HEK293 (cell line): ENCODE data around the gene THAP5.
A peak's percentile ranks its signal among the peaks of the same experiment; 100 is the strongest.

ENCODE experiments used
- CTCF ChIA-PET: fragments of 350-600 bp; formaldehyde crosslinking; extraction: SDS; loops from one replicate; lab custom pipeline; 2021; ENCODE audit warnings: antibody characterized with exemption; lab: Yijun Ruan, JAX
- POLR2A ChIA-PET: fragments of 300-600 bp; formaldehyde crosslinking; extraction: SDS; loops from one replicate; lab custom pipeline; 2020; ENCODE audit warnings: antibody characterized with exemption, inconsistent platforms; lab: Yijun Ruan, JAX
- H3K27ac ChIP-seq: fragments of 200-500 bp; sonication (Bioruptor generic); 2 replicates; pipeline ENCODE4 v1.5.1; 2014; ENCODE audit warnings: low read depth, low read length, control low read depth, inconsistent platforms; ENCODE audit errors: extremely low read depth
- H3K36me3 ChIP-seq, 2 experiments: fragments of 200-500 bp in 1 of 2; sonication (Bioruptor generic) in 1 of 2; 1 replicate in 1 of 2; 2 replicates in 1 of 2; pipeline ENCODE4 v1.5.1; 2014 to 2017; ENCODE audit warnings: inconsistent platforms in 2 of 2, low read length in 2 of 2; ENCODE audit not compliant: control insufficient read depth in 2 of 2, insufficient read depth in 1 of 2
- H3K4me1 ChIP-seq: fragments of 200-500 bp; sonication (Bioruptor generic); 2 replicates; pipeline ENCODE4 v1.5.1; 2014; ENCODE audit warnings: mild to moderate bottlenecking, low read length, inconsistent platforms; ENCODE audit not compliant: control insufficient read depth, insufficient read depth
- H3K4me3 ChIP-seq: 2 replicates; pipeline ENCODE4 v1.5.1; 2011; ENCODE audit warnings: low read depth, mild to moderate bottlenecking, control low read depth, low read length, moderate library complexity
- H3K9me3 ChIP-seq: fragments of 200-500 bp; sonication (Bioruptor generic); 2 replicates; pipeline ENCODE4 v1.5.1; 2014; ENCODE audit warnings: low read depth, low read length, inconsistent platforms; ENCODE audit not compliant: control insufficient read depth, insufficient read depth
- BCL11A ChIP-seq: fragments of 450-650 bp; formaldehyde crosslinking; IDR thresholded peaks from 2 replicates; pipeline ENCODE4 v1.5.1; 2016; ENCODE audit warnings: low read depth, missing biosample characterization, missing genetic modification characterization
- KLF8 ChIP-seq: fragments of 450-650 bp; formaldehyde crosslinking; IDR thresholded peaks from 2 replicates; pipeline ENCODE4 v1.5.1; 2016; ENCODE audit warnings: missing biosample characterization, missing genetic modification characterization
- OSR2 ChIP-seq: fragments of 450-650 bp; formaldehyde crosslinking; IDR thresholded peaks from 2 replicates; pipeline ENCODE4 v1.5.1; 2016; ENCODE audit warnings: missing biosample characterization, missing genetic modification characterization
- SCRT2 ChIP-seq: fragments of 450-650 bp; formaldehyde crosslinking; IDR thresholded peaks from 2 replicates; pipeline ENCODE4 v1.5.1; 2016; ENCODE audit warnings: missing biosample characterization, missing genetic modification characterization
- TRIM28 ChIP-seq: IDR thresholded peaks from 2 replicates; pipeline ENCODE4 v1.6.1; 2011; ENCODE audit warnings: low read length, control low read depth, borderline replicate concordance
- WT1 ChIP-seq: fragments of 450-650 bp; formaldehyde crosslinking; IDR thresholded peaks from 2 replicates; pipeline ENCODE4 v1.5.1; 2016; ENCODE audit warnings: missing biosample characterization, missing genetic modification characterization
- ZNF274 ChIP-seq, 2 experiments: fragments of 200-500 bp in 1 of 2; fragments of 450-650 bp in 1 of 2; sonication (Bioruptor generic) in 1 of 2; formaldehyde crosslinking in 1 of 2; IDR thresholded peaks; 2 replicates each; pipeline versions ENCODE4 v1.5.1 to v1.6.1; 2014 to 2016; ENCODE audit warnings: borderline replicate concordance in 1 of 2, inconsistent platforms in 1 of 2, low read length in 1 of 2, missing biosample characterization in 1 of 2, missing genetic modification characterization in 1 of 2
- ZNF416 ChIP-seq: fragments of 450-650 bp; formaldehyde crosslinking; IDR thresholded peaks from 2 replicates; pipeline ENCODE4 v1.5.1; 2016; ENCODE audit warnings: missing biosample characterization, missing genetic modification characterization
- ZNF510 ChIP-seq: fragments of 450-650 bp; formaldehyde crosslinking; IDR thresholded peaks from 2 replicates; pipeline ENCODE4 v1.5.1; 2018; ENCODE audit warnings: mild to moderate bottlenecking, missing genetic modification characterization, missing biosample characterization; ENCODE audit not compliant: insufficient replicate concordance
- ZNF544 ChIP-seq: fragments of 450-650 bp; formaldehyde crosslinking; IDR thresholded peaks from 2 replicates; pipeline ENCODE4 v1.5.0; 2017; ENCODE audit warnings: missing biosample characterization, missing genetic modification characterization
- ZNF624 ChIP-seq: fragments of 450-650 bp; formaldehyde crosslinking; IDR thresholded peaks from 2 replicates; pipeline ENCODE4 v1.5.1; 2017; ENCODE audit warnings: missing biosample characterization, missing genetic modification characterization
- ZNF654 ChIP-seq: fragments of 450-650 bp; formaldehyde crosslinking; IDR thresholded peaks from 2 replicates; pipeline ENCODE4 v1.5.1; 2016; ENCODE audit warnings: low read depth, missing biosample characterization, missing genetic modification characterization
- ZNF785 ChIP-seq: fragments of 450-650 bp; formaldehyde crosslinking; IDR thresholded peaks from 2 replicates; pipeline ENCODE4 v1.5.1; 2016; ENCODE audit warnings: missing biosample characterization, missing genetic modification characterization
- ZSCAN16 ChIP-seq: fragments of 450-650 bp; formaldehyde crosslinking; IDR thresholded peaks from 2 replicates; pipeline ENCODE4 v1.5.1; 2016; ENCODE audit warnings: missing biosample characterization, missing genetic modification characterization
- TF ChIP-seq, protein P1 (sequence below): fragments of 450-650 bp; formaldehyde crosslinking; IDR thresholded peaks from 2 replicates; pipeline ENCODE4 v1.5.1; 2016; ENCODE audit warnings: missing biosample characterization, missing genetic modification characterization
- TF ChIP-seq, protein P2 (sequence below): fragments of 450-650 bp; formaldehyde crosslinking; IDR thresholded peaks from 2 replicates; pipeline ENCODE4 v1.5.1; 2016; ENCODE audit warnings: missing biosample characterization, missing genetic modification characterization, low read depth
- TF ChIP-seq, protein P3 (sequence below): fragments of 450-650 bp; formaldehyde crosslinking; IDR thresholded peaks from 2 replicates; pipeline ENCODE4 v1.5.1; 2016; ENCODE audit warnings: missing biosample characterization, missing genetic modification characterization

The THAP5 gene

DNA sequence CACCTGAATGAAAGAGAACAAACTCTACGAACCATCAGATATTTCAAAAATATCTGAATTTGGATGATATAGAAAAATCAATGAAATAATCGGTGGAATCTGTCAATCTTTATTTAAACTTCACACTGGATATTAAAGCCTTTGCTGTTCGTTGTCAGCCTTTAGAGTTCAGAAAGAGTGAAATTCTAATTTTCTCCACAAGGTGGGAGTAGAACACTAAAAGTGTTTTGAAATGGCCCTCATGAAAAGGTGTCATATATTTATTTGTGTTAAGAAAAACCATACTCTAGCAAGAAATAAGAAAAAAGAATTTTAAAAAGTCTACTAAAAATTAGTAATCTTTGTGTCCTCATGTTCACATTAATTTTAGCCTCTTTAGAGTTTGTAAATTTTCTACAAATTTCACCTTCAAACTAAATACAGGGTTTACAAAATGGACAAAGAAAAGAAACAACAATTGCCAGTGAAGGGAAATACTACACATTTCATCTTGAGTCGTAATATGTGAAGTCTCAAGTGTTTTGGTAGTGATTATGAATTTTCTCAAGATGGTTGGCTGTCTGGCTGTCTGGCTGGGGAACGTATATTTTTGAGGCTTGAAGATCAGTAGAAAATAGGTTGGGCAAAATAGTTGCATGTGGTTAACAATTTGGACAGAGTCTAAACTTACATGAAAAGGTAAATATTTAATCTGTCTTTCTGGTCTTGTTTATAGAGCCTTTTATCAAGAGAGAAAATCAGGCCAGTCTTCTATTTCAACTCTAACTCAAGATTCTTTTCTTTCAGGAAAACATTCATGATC, 43.8 kb upstream of the THAP5 start:
- Histone ChIP-seq H3K27ac (no peak overlapping the region), H3K4me1 (no peaks in the 10 kb centered on the region), H3K4me3 (no peak overlapping the region), H3K9me3 (no peaks in the 10 kb centered on the region), H3K36me3 (no peaks in the 10 kb centered on the region)
- POLR2A ChIA-PET = no interaction called here
- no peak for TF ChIP-seq WT1 (tag by site-specific recombination)
- TF ChIP-seq ZNF274 (IDR thresholded peaks at IDR 0.05; ENCODE audit: low read length) = no peak
- TF ChIP-seq ZNF274 (tag by site-specific recombination; IDR thresholded peaks at IDR 0.05; ENCODE audit: borderline replicate concordance) = no peak
- TF ChIP-seq SCRT2 = 0 out of 2 replicates have a peak, but pooled peaks have one; percentile 46
- no peak for TF ChIP-seq ZNF624 (tag by site-specific recombination)
- TF ChIP-seq KLF8 = no peak
- TF ChIP-seq ZNF785 (tag by site-specific recombination) = no peak
- TF ChIP-seq, protein P1, sequence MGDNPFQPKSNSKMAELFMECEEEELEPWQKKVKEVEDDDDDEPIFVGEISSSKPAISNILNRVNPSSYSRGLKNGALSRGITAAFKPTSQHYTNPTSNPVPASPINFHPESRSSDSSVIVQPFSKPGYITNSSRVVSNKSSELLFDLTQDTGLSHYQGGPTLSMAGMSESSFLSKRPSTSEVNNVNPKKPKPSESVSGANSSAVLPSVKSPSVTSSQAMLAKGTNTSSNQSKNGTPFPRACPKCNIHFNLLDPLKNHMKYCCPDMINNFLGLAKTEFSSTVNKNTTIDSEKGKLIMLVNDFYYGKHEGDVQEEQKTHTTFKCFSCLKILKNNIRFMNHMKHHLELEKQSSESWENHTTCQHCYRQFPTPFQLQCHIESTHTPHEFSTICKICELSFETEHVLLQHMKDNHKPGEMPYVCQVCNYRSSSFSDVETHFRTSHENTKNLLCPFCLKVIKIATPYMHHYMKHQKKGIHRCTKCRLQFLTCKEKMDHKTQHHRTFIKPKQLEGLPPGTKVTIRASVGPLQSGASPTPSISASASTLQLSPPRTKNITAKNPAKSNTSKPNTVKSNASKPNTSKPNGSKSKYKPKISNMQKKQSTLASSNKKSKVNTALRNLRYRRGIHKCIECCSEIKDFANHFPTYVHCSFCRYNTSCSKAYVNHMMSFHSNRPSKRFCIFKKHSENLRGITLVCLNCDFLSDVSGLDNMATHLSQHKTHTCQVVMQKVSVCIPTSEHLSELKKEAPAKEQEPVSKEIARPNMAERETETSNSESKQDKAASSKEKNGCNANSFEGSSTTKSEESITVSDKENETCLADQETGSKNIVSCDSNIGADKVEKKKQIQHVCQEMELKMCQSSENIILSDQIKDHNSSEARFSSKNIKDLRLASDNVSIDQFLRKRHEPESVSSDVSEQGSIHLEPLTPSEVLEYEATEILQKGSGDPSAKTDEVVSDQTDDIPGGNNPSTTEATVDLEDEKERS = no peak
- TF ChIP-seq ZSCAN16 (tag by site-specific recombination) = no peak
- peak; percentile 83 for TF ChIP-seq ZNF654 (tag by site-specific recombination)
- TF ChIP-seq BCL11A = no peak
- no peak for TF ChIP-seq TRIM28
- TF ChIP-seq, protein P2, sequence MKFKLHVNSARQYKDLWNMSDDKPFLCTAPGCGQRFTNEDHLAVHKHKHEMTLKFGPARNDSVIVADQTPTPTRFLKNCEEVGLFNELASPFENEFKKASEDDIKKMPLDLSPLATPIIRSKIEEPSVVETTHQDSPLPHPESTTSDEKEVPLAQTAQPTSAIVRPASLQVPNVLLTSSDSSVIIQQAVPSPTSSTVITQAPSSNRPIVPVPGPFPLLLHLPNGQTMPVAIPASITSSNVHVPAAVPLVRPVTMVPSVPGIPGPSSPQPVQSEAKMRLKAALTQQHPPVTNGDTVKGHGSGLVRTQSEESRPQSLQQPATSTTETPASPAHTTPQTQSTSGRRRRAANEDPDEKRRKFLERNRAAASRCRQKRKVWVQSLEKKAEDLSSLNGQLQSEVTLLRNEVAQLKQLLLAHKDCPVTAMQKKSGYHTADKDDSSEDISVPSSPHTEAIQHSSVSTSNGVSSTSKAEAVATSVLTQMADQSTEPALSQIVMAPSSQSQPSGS (tag by site-specific recombination) = no peak
- TF ChIP-seq, protein P3, sequence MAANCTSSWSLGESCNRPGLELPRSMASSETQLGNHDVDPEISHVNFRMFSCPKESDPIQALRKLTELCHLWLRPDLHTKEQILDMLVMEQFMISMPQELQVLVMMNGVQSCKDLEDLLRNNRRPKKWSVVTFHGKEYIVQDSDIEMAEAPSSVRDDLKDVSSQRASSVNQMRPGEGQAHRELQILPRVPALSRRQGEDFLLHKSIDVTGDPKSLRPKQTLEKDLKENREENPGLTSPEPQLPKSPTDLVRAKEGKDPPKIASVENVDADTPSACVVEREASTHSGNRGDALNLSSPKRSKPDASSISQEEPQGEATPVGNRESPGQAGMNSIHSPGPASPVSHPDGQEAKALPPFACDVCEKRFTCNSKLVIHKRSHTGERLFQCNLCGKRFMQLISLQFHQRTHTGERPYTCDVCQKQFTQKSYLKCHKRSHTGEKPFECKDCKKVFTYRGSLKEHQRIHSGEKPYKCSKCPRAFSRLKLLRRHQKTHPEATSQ (tag by site-specific recombination) = no peak
- no peak for TF ChIP-seq OSR2 (tag by site-specific recombination)
- TF ChIP-seq ZNF416 (tag by site-specific recombination) = no peak
- TF ChIP-seq, all 188 proteins: peak for 2
- CTCF ChIA-PET = interaction anchor here (0.8 to 1.2 kb wide), 2 partner anchors 8 to 23 kb away, joined by 3 to 4 read pairs; no protein-coding TSS in a partner anchor

DNA sequence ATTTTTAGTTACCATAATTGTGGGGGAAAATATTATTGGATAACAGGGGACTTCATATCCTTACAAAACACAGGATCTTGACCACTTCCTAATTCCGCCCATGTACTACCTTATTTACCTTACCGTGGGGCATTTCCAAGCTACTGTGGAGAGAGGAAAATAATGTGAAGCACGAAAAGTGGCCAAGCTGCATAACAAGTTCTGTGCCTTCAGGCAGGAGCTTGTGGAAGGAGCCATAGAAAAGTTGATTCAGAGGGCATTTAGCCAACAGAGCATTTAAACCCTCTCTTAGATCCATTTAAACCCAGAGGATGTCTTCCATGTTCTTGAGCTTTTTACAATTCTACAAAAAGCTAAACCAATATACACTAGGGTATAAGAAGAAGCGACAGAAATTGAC, 41.8 kb upstream of the THAP5 start:
- no peak for TF ChIP-seq ZNF544 (tag by site-specific recombination)
- no peak for TF ChIP-seq ZNF510 (tag by site-specific recombination)
- Histone ChIP-seq H3K4me1 (no peaks in the 10 kb centered on the region), H3K27ac (no peak overlapping the region), H3K36me3 (no peaks in the 10 kb centered on the region), H3K9me3 (no peaks in the 10 kb centered on the region), H3K4me3 (no peak overlapping the region)
- CTCF ChIA-PET = interaction anchor here (1.3 kb wide), 1 partner anchor 7 kb away, joined by 3 read pairs; no protein-coding TSS in a partner anchor
- POLR2A ChIA-PET = no interaction called here
